SK-N-SH (cell line): ENCODE measurements around the gene UNC79. TPM values are rescaled to one million over a fixed set of nuclear protein-coding genes. Genes with fewer than 3 reads are reported as not detected.

Source experiments
- CTCF ChIA-PET: fragments of 300-600, 350-600 bp; formaldehyde crosslinking; extraction: SDS; loops from one replicate; lab custom pipeline; 2021; lab: Yijun Ruan, JAX
- POLR2A ChIA-PET: fragments of 350-600 bp; sonication (Branson Sonifier 250); formaldehyde crosslinking; extraction: SDS; loops from one replicate; lab custom pipeline; 2020; ENCODE audit warnings: antibody characterized with exemption, inconsistent platforms; lab: Yijun Ruan, JAX
- DNase-seq: peaks from one replicate; pipeline ENCODE4 v3.0.0; 2012
- H2AFZ ChIP-seq: fragments of 200-600 bp; sonication (generic); 2 replicates; pipeline ENCODE4 v1.8.1; 2016; ENCODE audit warnings: antibody characterized with exemption, mild to moderate bottlenecking, low read depth
- H3F3A ChIP-seq: fragments of 200-600 bp; sonication (generic); replicated peaks from 2 replicates; pipeline ENCODE3; 2016; ENCODE audit warnings: antibody characterized with exemption, mild to moderate bottlenecking; ENCODE audit not compliant: insufficient read depth
- H3K27ac ChIP-seq, 2 experiments: fragments of 200-500 bp in 1 of 2; fragments of 200-600 bp in 1 of 2; sonication (Bioruptor generic) in 1 of 2; sonication (generic), shearing (Covaris generic) in 1 of 2; 2 replicates each; pipeline versions ENCODE4 v1.5.1 to v1.6.1; 2014 to 2016; ENCODE audit warnings: low read depth in 2 of 2, inconsistent platforms in 1 of 2, low read length in 1 of 2, mild to moderate bottlenecking in 1 of 2, mixed read lengths in 1 of 2
- H3K27me3 ChIP-seq: fragments of 200-600 bp; sonication (generic), shearing (Covaris generic); 2 replicates; pipeline ENCODE4 v1.6.1; 2016; ENCODE audit warnings: mixed run types; ENCODE audit not compliant: insufficient read depth
- H3K36me3 ChIP-seq, 2 experiments: fragments of 200-500 bp in 1 of 2; fragments of 200-600 bp in 1 of 2; sonication (Bioruptor generic) in 1 of 2; sonication (generic) in 1 of 2; replicated peaks in 1 of 2; 2 replicates each; pipeline versions ENCODE3 to v1.5.1; 2014 to 2016; ENCODE audit warnings: low read length in 1 of 2, mild to moderate bottlenecking in 1 of 2; ENCODE audit not compliant: insufficient read depth in 2 of 2, control insufficient read depth in 1 of 2
- H3K4me1 ChIP-seq, 2 experiments: fragments of 200-500 bp in 1 of 2; fragments of 200-600 bp in 1 of 2; sonication (Bioruptor generic) in 1 of 2; sonication (generic), shearing (Covaris generic) in 1 of 2; 2 replicates each; pipeline versions ENCODE4 v1.5.1 to v1.6.1; 2014 to 2016; ENCODE audit warnings: low read depth in 1 of 2, low read length in 1 of 2, mixed run types in 1 of 2; ENCODE audit not compliant: insufficient read depth in 2 of 2, control insufficient read depth in 1 of 2
- H3K4me2 ChIP-seq: fragments of 200-600 bp; sonication (generic), shearing (Covaris generic); 2 replicates; pipeline ENCODE4 v1.6.1; 2017; ENCODE audit warnings: mixed run types
- H3K4me3 ChIP-seq, 2 experiments: fragments of 200-500 bp in 1 of 2; fragments of 200-600 bp in 1 of 2; sonication (Bioruptor generic) in 1 of 2; sonication (generic), shearing (Covaris generic) in 1 of 2; 2 replicates each; pipeline versions ENCODE4 v1.5.1 to v1.8.1; 2014 to 2016; ENCODE audit warnings: low read depth in 2 of 2, inconsistent platforms in 1 of 2, low read length in 1 of 2, mild to moderate bottlenecking in 1 of 2, mixed read lengths in 1 of 2, moderate library complexity in 1 of 2
- H3K79me2 ChIP-seq: fragments of 200-600 bp; sonication (generic); 2 replicates; pipeline ENCODE4 v1.8.1; 2017; ENCODE audit warnings: mild to moderate bottlenecking; ENCODE audit not compliant: insufficient read depth
- H3K9ac ChIP-seq: fragments of 200-600 bp; sonication (generic); 2 replicates; pipeline ENCODE4 v1.6.1; 2017; ENCODE audit warnings: mixed run types
- H3K9me2 ChIP-seq: fragments of 200-600 bp; sonication (generic); 2 replicates; pipeline ENCODE4 v1.6.1; 2017; ENCODE audit warnings: mixed run types
- H3K9me3 ChIP-seq: fragments of 200-600 bp; sonication (generic); 2 replicates; pipeline ENCODE4 v1.6.1; 2017; ENCODE audit warnings: mixed run types, mild to moderate bottlenecking, moderate library complexity
- H4K20me1 ChIP-seq: fragments of 200-600 bp; sonication (generic); 2 replicates; pipeline ENCODE4 v1.6.1; 2017; ENCODE audit warnings: mild to moderate bottlenecking, mixed run types; ENCODE audit not compliant: insufficient read depth
- ELF1 ChIP-seq: IDR thresholded peaks from 2 replicates; pipeline ENCODE4 v1.4.0; 2012
- FOSL2 ChIP-seq: IDR thresholded peaks from 2 replicates; pipeline ENCODE4 v1.4.0; 2012; ENCODE audit warnings: low read depth, mild to moderate bottlenecking, moderate library complexity, borderline replicate concordance
- FOXJ3 ChIP-seq: sonication (generic); formaldehyde crosslinking; IDR thresholded peaks from 2 replicates; pipeline ENCODE4 v1.5.1; 2020; ENCODE audit warnings: mild to moderate bottlenecking, missing genetic modification reagents
- FOXM1 ChIP-seq: IDR thresholded peaks from 2 replicates; pipeline ENCODE4 v1.4.0; 2012; ENCODE audit warnings: low read depth, mild to moderate bottlenecking
- GABPA ChIP-seq: IDR thresholded peaks from 2 replicates; pipeline ENCODE4 v1.4.0; 2012; ENCODE audit warnings: low read depth, mild to moderate bottlenecking
- GATA2 ChIP-seq: sonication (generic); formaldehyde crosslinking; IDR thresholded peaks from 2 replicates; pipeline ENCODE4 v1.5.0; 2020; ENCODE audit warnings: mild to moderate bottlenecking, missing genetic modification reagents
- MEF2A ChIP-seq: IDR thresholded peaks from 2 replicates; pipeline ENCODE4 v1.4.0; 2012; ENCODE audit warnings: low read depth, borderline replicate concordance
- MXI1 ChIP-seq: IDR thresholded peaks from 2 replicates; pipeline ENCODE4 v1.6.1; 2012; ENCODE audit warnings: mild to moderate bottlenecking, low read depth, low read length, improper control_type of control experiment
- NFIC ChIP-seq: IDR thresholded peaks from 2 replicates; pipeline ENCODE4 v1.4.0; 2012; ENCODE audit warnings: borderline replicate concordance
- RCOR1 ChIP-seq: fragments of 150-350 bp; IDR thresholded peaks from 2 replicates; pipeline ENCODE4 v1.6.1; 2017; ENCODE audit warnings: antibody characterized with exemption, low read length
- RXRA ChIP-seq: IDR thresholded peaks from 2 replicates; pipeline ENCODE4 v1.4.0; 2012; ENCODE audit warnings: low read depth, mild to moderate bottlenecking, borderline replicate concordance
- SIN3A ChIP-seq: IDR thresholded peaks from 2 replicates; pipeline ENCODE4 v1.6.1; 2012; ENCODE audit warnings: low read depth, mild to moderate bottlenecking, low read length, moderate library complexity, borderline replicate concordance
- SMC3 ChIP-seq: IDR thresholded peaks from 2 replicates; pipeline ENCODE4 v1.6.1; 2012; ENCODE audit warnings: low read depth, low read length, improper control_type of control experiment
- TCF12 ChIP-seq: IDR thresholded peaks from 2 replicates; pipeline ENCODE4 v1.4.0; 2012
- TEAD4 ChIP-seq: IDR thresholded peaks from 2 replicates; pipeline ENCODE4 v1.4.0; 2012; ENCODE audit warnings: mild to moderate bottlenecking, borderline replicate concordance; ENCODE audit not compliant: insufficient read depth
- USF2 ChIP-seq: fragments of 150-350 bp; IDR thresholded peaks from 2 replicates; pipeline ENCODE4 v1.6.1; 2017; ENCODE audit warnings: antibody characterized with exemption, low read length, low read depth, borderline replicate concordance
- YY1 ChIP-seq: IDR thresholded peaks from 2 replicates; pipeline ENCODE4 v1.4.0; 2012; ENCODE audit warnings: low read depth, mild to moderate bottlenecking
- WGBS: methylation state at CpG from one replicate; pipeline ENCODE4 v1.1.6; 2017; ENCODE audit warnings: low lambda C conversion rate; 5-methylcytosine and 5-hydroxymethylcytosine counted together
- polyA plus RNA-seq, 3 experiments: library from polyadenylated mRNA; depleted of rRNA; stranded (reverse); fragments of >200 nt; gene quantifications; 2 replicates each; pipeline ENCODE4 v1.2.3, GENCODE V29; 2012
- TF ChIP-seq, protein P1 (sequence below): IDR thresholded peaks from 2 replicates; pipeline ENCODE4 v1.4.0; 2012; ENCODE audit warnings: low read depth, borderline replicate concordance
- TF ChIP-seq, protein P2 (sequence below): fragments of 150-350 bp; IDR thresholded peaks from 2 replicates; pipeline ENCODE4 v1.6.1; 2016; ENCODE audit warnings: mild to moderate bottlenecking, low read depth, low read length

The UNC79 gene
- polyA plus RNA-seq, 1 of the 3 experiments (the other 2 are of a cell fraction): 0.10 TPM

- no peak overlapping the region for H3K27ac ChIP-seq
- no peaks in the 10 kb centered on the region for H3K36me3 ChIP-seq
- no peak overlapping the region for H2AFZ ChIP-seq
- POLR2A ChIA-PET: interaction anchor here (0.5 kb wide), 1 partner anchor 96 kb away, joined by 5 read pairs; no protein-coding TSS in a partner anchor
- 6% methylated on average over 3 of the region's 3 CpGs for WGBS
- no peak overlapping the region for H3K4me3 ChIP-seq
- H3K4me2 ChIP-seq: no peak overlapping the region
- peaks cover 0 to 3% of the 10 kb centered on the region in 2 experiments; a peak in 1 of 4 replicates for H3K4me1 ChIP-seq
- H3K9ac ChIP-seq: no peak overlapping the region
- H3K27me3 ChIP-seq: no peaks in the 10 kb centered on the region
- H3K9me2 ChIP-seq: no peaks in the 10 kb centered on the region
- TF ChIP-seq FOSL2 (no peak), NFIC (no peak), FOXJ3 (CRISPR knock-in tag) (no peak), RCOR1 (no peak), RXRA (no peak), TCF12 (no peak), MXI1 (no peak), GABPA (no peak), ELF1 (no peak), USF2 (no peak), MEF2A (no peak), YY1 (no peak), FOXM1 (no peak), TEAD4 (no peak), SMC3 (no peak), SIN3A (no peak), GATA2 (no peak)
- TF ChIP-seq, protein P1, sequence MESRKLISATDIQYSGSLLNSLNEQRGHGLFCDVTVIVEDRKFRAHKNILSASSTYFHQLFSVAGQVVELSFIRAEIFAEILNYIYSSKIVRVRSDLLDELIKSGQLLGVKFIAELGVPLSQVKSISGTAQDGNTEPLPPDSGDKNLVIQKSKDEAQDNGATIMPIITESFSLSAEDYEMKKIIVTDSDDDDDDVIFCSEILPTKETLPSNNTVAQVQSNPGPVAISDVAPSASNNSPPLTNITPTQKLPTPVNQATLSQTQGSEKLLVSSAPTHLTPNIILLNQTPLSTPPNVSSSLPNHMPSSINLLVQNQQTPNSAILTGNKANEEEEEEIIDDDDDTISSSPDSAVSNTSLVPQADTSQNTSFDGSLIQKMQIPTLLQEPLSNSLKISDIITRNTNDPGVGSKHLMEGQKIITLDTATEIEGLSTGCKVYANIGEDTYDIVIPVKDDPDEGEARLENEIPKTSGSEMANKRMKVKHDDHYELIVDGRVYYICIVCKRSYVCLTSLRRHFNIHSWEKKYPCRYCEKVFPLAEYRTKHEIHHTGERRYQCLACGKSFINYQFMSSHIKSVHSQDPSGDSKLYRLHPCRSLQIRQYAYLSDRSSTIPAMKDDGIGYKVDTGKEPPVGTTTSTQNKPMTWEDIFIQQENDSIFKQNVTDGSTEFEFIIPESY: no peak
- TF ChIP-seq, protein P2, sequence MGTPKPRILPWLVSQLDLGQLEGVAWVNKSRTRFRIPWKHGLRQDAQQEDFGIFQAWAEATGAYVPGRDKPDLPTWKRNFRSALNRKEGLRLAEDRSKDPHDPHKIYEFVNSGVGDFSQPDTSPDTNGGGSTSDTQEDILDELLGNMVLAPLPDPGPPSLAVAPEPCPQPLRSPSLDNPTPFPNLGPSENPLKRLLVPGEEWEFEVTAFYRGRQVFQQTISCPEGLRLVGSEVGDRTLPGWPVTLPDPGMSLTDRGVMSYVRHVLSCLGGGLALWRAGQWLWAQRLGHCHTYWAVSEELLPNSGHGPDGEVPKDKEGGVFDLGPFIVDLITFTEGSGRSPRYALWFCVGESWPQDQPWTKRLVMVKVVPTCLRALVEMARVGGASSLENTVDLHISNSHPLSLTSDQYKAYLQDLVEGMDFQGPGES: no peak
- CTCF ChIA-PET: interaction anchor here (0.8 to 1.8 kb wide), 4 partner anchors 11 to 52 kb away, joined by 3 to 5 read pairs (median 3); no protein-coding TSS in a partner anchor
- DNase-seq: no peak
- no peaks in the 10 kb centered on the region for H4K20me1 ChIP-seq
- no peaks in the 10 kb centered on the region for H3F3A ChIP-seq
- no peaks in the 10 kb centered on the region for H3K9me3 ChIP-seq
- H3K79me2 ChIP-seq: no peaks in the 10 kb centered on the region
These were observed 276.7 kb downstream of the UNC79 start for GRCh38 chr14:93707475-93707874.
